Measurements from ENCODE around the gene JAK1.

DNA sequence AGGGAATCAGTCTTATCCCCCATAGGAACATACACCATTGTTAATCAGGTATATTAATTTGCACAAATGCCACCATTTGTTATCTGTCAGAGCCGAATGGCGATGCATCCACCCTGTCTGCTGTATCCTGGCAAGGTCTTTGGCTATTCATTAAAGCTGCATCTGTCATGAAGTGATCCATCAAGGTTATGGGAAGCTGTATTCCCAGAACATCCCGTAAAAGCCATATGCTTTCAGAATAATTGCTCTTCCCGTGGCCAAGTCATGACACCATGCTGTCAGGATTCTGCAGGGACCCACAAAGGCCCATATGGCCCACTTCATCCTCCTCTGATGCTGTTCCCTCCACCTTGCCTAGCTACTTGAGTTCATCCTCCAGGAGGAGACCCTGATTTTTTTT, 117.5 kb downstream of the JAK1 start:
- TF ChIP-seq, protein P1, sequence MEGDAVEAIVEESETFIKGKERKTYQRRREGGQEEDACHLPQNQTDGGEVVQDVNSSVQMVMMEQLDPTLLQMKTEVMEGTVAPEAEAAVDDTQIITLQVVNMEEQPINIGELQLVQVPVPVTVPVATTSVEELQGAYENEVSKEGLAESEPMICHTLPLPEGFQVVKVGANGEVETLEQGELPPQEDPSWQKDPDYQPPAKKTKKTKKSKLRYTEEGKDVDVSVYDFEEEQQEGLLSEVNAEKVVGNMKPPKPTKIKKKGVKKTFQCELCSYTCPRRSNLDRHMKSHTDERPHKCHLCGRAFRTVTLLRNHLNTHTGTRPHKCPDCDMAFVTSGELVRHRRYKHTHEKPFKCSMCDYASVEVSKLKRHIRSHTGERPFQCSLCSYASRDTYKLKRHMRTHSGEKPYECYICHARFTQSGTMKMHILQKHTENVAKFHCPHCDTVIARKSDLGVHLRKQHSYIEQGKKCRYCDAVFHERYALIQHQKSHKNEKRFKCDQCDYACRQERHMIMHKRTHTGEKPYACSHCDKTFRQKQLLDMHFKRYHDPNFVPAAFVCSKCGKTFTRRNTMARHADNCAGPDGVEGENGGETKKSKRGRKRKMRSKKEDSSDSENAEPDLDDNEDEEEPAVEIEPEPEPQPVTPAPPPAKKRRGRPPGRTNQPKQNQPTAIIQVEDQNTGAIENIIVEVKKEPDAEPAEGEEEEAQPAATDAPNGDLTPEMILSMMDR (IDR thresholded peaks at IDR 0.05), result no peak
- TF ChIP-seq POLR2A (IDR thresholded peaks at IDR 0.05), result no peak
